Nephron (organoid): ENCODE measurements around the gene RPTOR.
A peak's percentile ranks its signal among the peaks of the same experiment; 100 is the strongest.

ENCODE experiments used
- H3K27ac Mint-ChIP-seq, 3 experiments: 2 replicates each; pipeline ENCODE4 v1.8.0; 2020; ENCODE audit warnings: mixed read lengths in 3 of 3, mild to moderate bottlenecking in 2 of 3, moderate library complexity in 1 of 3
- H3K27me3 Mint-ChIP-seq: 2 replicates; pipeline ENCODE4 v1.8.0; 2021; ENCODE audit warnings: low read depth, mild to moderate bottlenecking, moderate library complexity, mixed read lengths
- H3K36me3 Mint-ChIP-seq: 2 replicates; pipeline ENCODE4 v1.8.0; 2020; ENCODE audit warnings: low read depth, mixed read lengths
- H3K4me1 Mint-ChIP-seq: 2 replicates; pipeline ENCODE4 v1.8.0; 2020; ENCODE audit warnings: mixed read lengths
- H3K4me3 Mint-ChIP-seq, 3 experiments: 2 replicates each; pipeline ENCODE4 v1.8.0; 2020; ENCODE audit warnings: mild to moderate bottlenecking in 3 of 3, mixed read lengths in 3 of 3, moderate library complexity in 2 of 3
- H3K9me3 Mint-ChIP-seq: 2 replicates; pipeline ENCODE4 v1.8.0; 2020; ENCODE audit warnings: mixed read lengths
- CTCF ChIP-seq, 3 experiments: fragments of 200-600 bp; sonication (generic); IDR thresholded peaks; one replicate each; pipeline ENCODE4 v1.5.0; 2021; ENCODE audit warnings: antibody characterized with exemption in 3 of 3; ENCODE audit not compliant: unreplicated experiment in 3 of 3

Gene RPTOR

GRCh38 chr17:81010935-81011334, 466.3 kb downstream of the RPTOR start:
- no peak for TF ChIP-seq CTCF (IDR thresholded peaks at IDR 0.05; ENCODE audit: unreplicated experiment in 3 of 3)
- Mint-ChIP-seq H3K4me3 (no peak overlapping the region), H3K4me1 (peaks cover 13% of the 10 kb centered on the region), H3K36me3 (no peaks in the 10 kb centered on the region), H3K27me3 (peaks cover 36% of the 10 kb centered on the region), H3K9me3 (peaks cover 17% of the 10 kb centered on the region), H3K27ac (no peak overlapping the region)

DNA sequence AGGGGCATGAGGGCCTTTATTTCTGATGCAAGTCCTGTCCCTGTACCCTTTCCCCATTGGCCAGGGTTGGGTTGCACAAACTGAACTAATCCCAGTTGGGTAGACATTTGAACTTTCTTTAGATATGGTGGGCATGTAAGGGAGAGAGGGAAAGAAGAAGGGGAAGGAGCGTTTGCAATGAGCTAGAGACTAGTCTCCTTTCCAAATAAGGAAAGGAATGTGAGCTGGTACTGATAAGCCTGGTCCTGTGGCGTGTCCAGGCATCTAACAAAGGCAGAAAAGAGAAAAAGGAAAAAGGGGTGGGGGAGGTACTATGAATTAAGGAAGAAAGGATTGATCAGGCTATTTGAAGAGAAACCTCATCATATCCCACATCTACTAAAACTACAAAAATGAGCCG, 467.3 kb downstream of the RPTOR start:
- Mint-ChIP-seq H3K4me3 (no peak overlapping the region), H3K27me3 (peaks cover 26% of the 10 kb centered on the region), H3K27ac (no peak overlapping the region), H3K36me3 (no peaks in the 10 kb centered on the region), H3K4me1 (peaks cover 9% of the 10 kb centered on the region), H3K9me3 (peaks cover 21% of the 10 kb centered on the region)
- no peak for TF ChIP-seq CTCF (IDR thresholded peaks at IDR 0.05; ENCODE audit: unreplicated experiment in 3 of 3)

DNA sequence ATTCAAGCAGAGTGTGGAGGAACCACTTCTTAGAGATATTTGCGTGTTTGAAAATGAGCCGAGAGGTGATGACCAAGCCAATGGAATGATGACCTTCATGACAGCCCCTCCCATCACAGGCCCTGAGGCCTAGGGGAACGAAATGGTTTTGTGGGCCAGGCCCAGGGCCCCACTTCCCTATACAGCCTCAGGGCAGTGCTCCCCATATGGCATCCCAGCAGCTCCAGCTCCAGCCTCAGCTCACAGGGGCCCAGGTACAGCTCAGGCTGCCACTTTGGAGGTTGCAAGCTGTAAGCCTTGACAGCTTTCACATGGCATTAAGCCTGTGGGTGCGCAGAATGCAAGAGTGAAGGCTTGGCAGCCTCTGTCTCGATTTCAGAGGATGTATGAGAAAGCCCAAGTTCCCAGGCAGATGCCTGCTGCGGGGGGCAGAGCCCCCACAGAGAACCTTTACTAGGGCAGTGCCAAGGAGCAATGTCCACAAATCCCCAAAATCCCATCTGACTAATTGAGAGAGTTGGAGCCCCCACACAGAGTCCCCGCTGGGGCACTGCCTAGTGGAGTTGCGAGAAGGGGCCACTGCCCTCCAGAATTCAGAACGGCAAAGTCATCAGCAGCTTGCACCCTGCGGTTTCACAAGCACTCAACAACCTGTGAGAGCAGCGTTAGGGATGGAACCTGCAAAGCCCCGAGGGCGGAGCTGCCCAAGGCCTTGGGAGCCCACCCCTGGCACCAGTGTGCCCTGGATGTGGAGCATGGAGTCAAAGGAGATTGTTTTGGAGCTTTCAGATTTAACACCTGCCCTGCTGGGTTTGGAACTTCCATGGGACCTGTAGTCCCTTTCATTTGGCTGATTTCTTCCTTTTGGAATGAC, 468.2 kb downstream of the RPTOR start:
- TF ChIP-seq CTCF (IDR thresholded peaks at IDR 0.05; ENCODE audit: unreplicated experiment in 3 of 3): no peak
- Mint-ChIP-seq H3K36me3 (no peaks in the 10 kb centered on the region), H3K9me3 (peaks cover 21% of the 10 kb centered on the region), H3K27ac (no peak overlapping the region), H3K27me3 (peaks cover 18% of the 10 kb centered on the region), H3K4me3 (no peak overlapping the region), H3K4me1 (peaks cover 12% of the 10 kb centered on the region)

DNA sequence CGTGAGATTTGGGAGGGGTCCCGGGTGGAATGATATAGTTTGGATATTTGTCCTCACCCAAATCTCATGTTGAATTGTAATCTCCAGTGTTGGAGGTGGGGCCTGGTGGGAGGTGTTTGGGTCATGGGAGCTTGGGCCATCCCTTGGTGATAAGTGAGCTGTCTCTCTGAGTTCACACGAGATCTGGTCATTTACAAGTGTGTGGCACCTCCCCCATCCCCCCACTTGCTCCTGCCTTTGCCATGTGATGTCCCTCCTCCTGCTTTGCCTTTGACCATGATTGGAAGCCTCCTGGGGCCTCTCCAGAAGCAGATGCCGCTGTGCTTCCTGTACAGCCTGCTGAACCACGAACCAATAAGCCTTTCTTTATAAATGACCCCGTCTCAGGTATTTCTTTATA, 469.0 kb downstream of the RPTOR start:
- Mint-ChIP-seq H3K9me3 (peaks cover 21% of the 10 kb centered on the region), H3K4me3 (no peak overlapping the region), H3K4me1 (peaks cover 21% of the 10 kb centered on the region), H3K36me3 (no peaks in the 10 kb centered on the region), H3K27me3 (peaks cover 12% of the 10 kb centered on the region), H3K27ac (no peak overlapping the region)
- no peak for TF ChIP-seq CTCF (IDR thresholded peaks at IDR 0.05; ENCODE audit: unreplicated experiment in 3 of 3)

DNA sequence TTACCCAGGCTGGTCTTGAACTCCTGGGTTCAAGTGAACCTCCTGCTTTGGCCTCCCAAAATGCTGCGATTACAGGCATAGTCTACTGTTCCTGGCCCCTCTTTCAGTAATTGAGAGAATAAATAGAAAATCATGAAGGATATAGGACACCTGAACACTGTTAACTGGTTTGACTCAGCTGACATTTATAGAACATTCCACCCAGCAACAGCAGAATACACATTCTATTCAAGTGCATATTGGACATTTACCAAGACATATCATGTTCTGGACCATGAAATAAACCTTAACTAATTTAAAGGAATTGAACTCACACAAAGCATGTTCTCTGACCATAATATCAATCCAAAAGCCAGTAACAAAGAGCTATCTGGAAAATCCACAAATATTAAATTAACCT, 470.5 kb downstream of the RPTOR start:
- Mint-ChIP-seq H3K4me1 (peaks cover 23% of the 10 kb centered on the region), H3K27me3 (peaks cover 8% of the 10 kb centered on the region)

More for the DNA sequence above, 470.5 kb downstream of the RPTOR start:
- Mint-ChIP-seq H3K9me3 (peaks cover 21% of the 10 kb centered on the region), H3K4me3 (peak overlapping the region in 1 of 3 experiments; percentile 37), H3K36me3 (no peaks in the 10 kb centered on the region), H3K27ac (peak overlapping the region in 2 of 3 experiments; percentile 5 to 6)
- no peak for TF ChIP-seq CTCF (IDR thresholded peaks at IDR 0.05; ENCODE audit: unreplicated experiment in 3 of 3)
